HEK293 (cell line): ENCODE measurements around the gene MTHFD1L.

Experiments used
- CTCF ChIA-PET: fragments of 350-600 bp; formaldehyde crosslinking; extraction: SDS; loops from one replicate; lab custom pipeline; 2021; ENCODE audit warnings: antibody characterized with exemption; lab: Yijun Ruan, JAX
- POLR2A ChIA-PET: fragments of 300-600 bp; formaldehyde crosslinking; extraction: SDS; loops from one replicate; lab custom pipeline; 2020; ENCODE audit warnings: antibody characterized with exemption, inconsistent platforms; lab: Yijun Ruan, JAX
- H3K27ac ChIP-seq: fragments of 200-500 bp; sonication (Bioruptor generic); 2 replicates; pipeline ENCODE4 v1.5.1; 2014; ENCODE audit warnings: low read depth, low read length, control low read depth, inconsistent platforms; ENCODE audit errors: extremely low read depth
- H3K36me3 ChIP-seq, 2 experiments: fragments of 200-500 bp in 1 of 2; sonication (Bioruptor generic) in 1 of 2; 1 replicate in 1 of 2; 2 replicates in 1 of 2; pipeline ENCODE4 v1.5.1; 2014 to 2017; ENCODE audit warnings: inconsistent platforms in 2 of 2, low read length in 2 of 2; ENCODE audit not compliant: control insufficient read depth in 2 of 2, insufficient read depth in 1 of 2
- H3K4me1 ChIP-seq: fragments of 200-500 bp; sonication (Bioruptor generic); 2 replicates; pipeline ENCODE4 v1.5.1; 2014; ENCODE audit warnings: mild to moderate bottlenecking, low read length, inconsistent platforms; ENCODE audit not compliant: control insufficient read depth, insufficient read depth
- H3K4me3 ChIP-seq: 2 replicates; pipeline ENCODE4 v1.5.1; 2011; ENCODE audit warnings: low read depth, mild to moderate bottlenecking, control low read depth, low read length, moderate library complexity
- H3K9me3 ChIP-seq: fragments of 200-500 bp; sonication (Bioruptor generic); 2 replicates; pipeline ENCODE4 v1.5.1; 2014; ENCODE audit warnings: low read depth, low read length, inconsistent platforms; ENCODE audit not compliant: control insufficient read depth, insufficient read depth
- BCL11A ChIP-seq: fragments of 450-650 bp; formaldehyde crosslinking; IDR thresholded peaks from 2 replicates; pipeline ENCODE4 v1.5.1; 2016; ENCODE audit warnings: low read depth, missing biosample characterization, missing genetic modification characterization
- GLIS2 ChIP-seq: fragments of 450-650 bp; formaldehyde crosslinking; IDR thresholded peaks from 2 replicates; pipeline ENCODE4 v1.5.1; 2016; ENCODE audit warnings: missing biosample characterization, missing genetic modification characterization
- KLF1 ChIP-seq: fragments of 450-650 bp; formaldehyde crosslinking; IDR thresholded peaks from 2 replicates; pipeline ENCODE4 v1.5.1; 2016; ENCODE audit warnings: missing biosample characterization, missing genetic modification characterization
- MEIS1 ChIP-seq: sonication (generic); formaldehyde crosslinking; IDR thresholded peaks from 2 replicates; pipeline ENCODE4 v1.8.1; 2022; ENCODE audit warnings: missing genetic modification reagents, mild to moderate bottlenecking, borderline replicate concordance
- OVOL3 ChIP-seq: fragments of 450-650 bp; formaldehyde crosslinking; IDR thresholded peaks from 2 replicates; pipeline ENCODE4 v1.5.1; 2016; ENCODE audit warnings: missing biosample characterization, missing genetic modification characterization
- PRDM10 ChIP-seq: fragments of 450-650 bp; formaldehyde crosslinking; IDR thresholded peaks from 2 replicates; pipeline ENCODE4 v1.5.1; 2016; ENCODE audit warnings: missing biosample characterization, missing genetic modification characterization
- WT1 ChIP-seq: fragments of 450-650 bp; formaldehyde crosslinking; IDR thresholded peaks from 2 replicates; pipeline ENCODE4 v1.5.1; 2016; ENCODE audit warnings: missing biosample characterization, missing genetic modification characterization
- ZBTB48 ChIP-seq: fragments of 450-650 bp; formaldehyde crosslinking; IDR thresholded peaks from 2 replicates; pipeline ENCODE4 v1.5.1; 2016; ENCODE audit warnings: missing biosample characterization, missing genetic modification characterization
- ZNF174 ChIP-seq: fragments of 450-650 bp; formaldehyde crosslinking; IDR thresholded peaks from 2 replicates; pipeline ENCODE4 v1.5.0; 2017; ENCODE audit warnings: missing biosample characterization, mild to moderate bottlenecking, missing genetic modification characterization
- ZNF211 ChIP-seq: fragments of 450-650 bp; formaldehyde crosslinking; IDR thresholded peaks from 2 replicates; pipeline ENCODE4 v1.5.1; 2016; ENCODE audit warnings: low read depth, missing biosample characterization, missing genetic modification characterization
- ZNF354C ChIP-seq: fragments of 450-650 bp; formaldehyde crosslinking; IDR thresholded peaks from 2 replicates; pipeline ENCODE4 v1.5.1; 2016; ENCODE audit warnings: missing biosample characterization, missing genetic modification characterization, low read depth, borderline replicate concordance
- ZNF404 ChIP-seq: fragments of 450-650 bp; formaldehyde crosslinking; IDR thresholded peaks from 2 replicates; pipeline ENCODE4 v1.5.1; 2017; ENCODE audit warnings: missing biosample characterization, missing genetic modification characterization
- ZNF423 ChIP-seq: fragments of 450-650 bp; formaldehyde crosslinking; IDR thresholded peaks from 2 replicates; pipeline ENCODE4 v1.5.1; 2016; ENCODE audit warnings: missing biosample characterization, missing genetic modification characterization
- ZNF473 ChIP-seq: fragments of 450-650 bp; formaldehyde crosslinking; IDR thresholded peaks from 2 replicates; pipeline ENCODE4 v1.5.1; 2017; ENCODE audit warnings: missing biosample characterization, missing genetic modification characterization
- ZNF544 ChIP-seq: fragments of 450-650 bp; formaldehyde crosslinking; IDR thresholded peaks from 2 replicates; pipeline ENCODE4 v1.5.0; 2017; ENCODE audit warnings: missing biosample characterization, missing genetic modification characterization
- ZSCAN23 ChIP-seq: fragments of 450-650 bp; formaldehyde crosslinking; IDR thresholded peaks from 2 replicates; pipeline ENCODE4 v1.5.1; 2016; ENCODE audit warnings: missing biosample characterization, missing genetic modification characterization
- TF ChIP-seq, protein P1 (sequence below): fragments of 450-650 bp; formaldehyde crosslinking; IDR thresholded peaks from 2 replicates; pipeline ENCODE4 v1.5.1; 2017; ENCODE audit warnings: missing biosample characterization, mild to moderate bottlenecking, missing genetic modification characterization, moderate library complexity
- TF ChIP-seq, protein P2 (sequence below): fragments of 450-650 bp; formaldehyde crosslinking; IDR thresholded peaks from 2 replicates; pipeline ENCODE4 v1.5.1; 2017; ENCODE audit warnings: missing biosample characterization, missing genetic modification characterization

Gene MTHFD1L

GRCh38 chr6:151018046-151018445 is 152.5 kb downstream of the MTHFD1L start:
- Histone ChIP-seq H3K36me3 (peaks cover 0 to 19% of the 10 kb centered on the region in 2 experiments; a peak in 2 of 3 replicates), H3K4me3 (no peak overlapping the region), H3K4me1 (no peaks in the 10 kb centered on the region), H3K9me3 (no peaks in the 10 kb centered on the region), H3K27ac (no peak overlapping the region)
- ChIA-PET POLR2A (interaction anchor here (0.6 kb wide), 1 partner anchor 310 kb away, joined by 3 read pairs; no protein-coding TSS in a partner anchor), CTCF (interaction anchor here (0.7 to 24.7 kb wide), 7 partner anchors 10 to 311 kb away, joined by 3 to 512 read pairs (median 3); no protein-coding TSS in a partner anchor)
- TF ChIP-seq ZNF544 (tag by site-specific recombination) = no peak
- no peak for TF ChIP-seq WT1 (tag by site-specific recombination)
- TF ChIP-seq ZNF174 (tag by site-specific recombination) = no peak
- TF ChIP-seq ZNF473 (tag by site-specific recombination) = no peak
- TF ChIP-seq ZNF404 (tag by site-specific recombination) = no peak
- TF ChIP-seq ZSCAN23 (tag by site-specific recombination) = no peak

DNA sequence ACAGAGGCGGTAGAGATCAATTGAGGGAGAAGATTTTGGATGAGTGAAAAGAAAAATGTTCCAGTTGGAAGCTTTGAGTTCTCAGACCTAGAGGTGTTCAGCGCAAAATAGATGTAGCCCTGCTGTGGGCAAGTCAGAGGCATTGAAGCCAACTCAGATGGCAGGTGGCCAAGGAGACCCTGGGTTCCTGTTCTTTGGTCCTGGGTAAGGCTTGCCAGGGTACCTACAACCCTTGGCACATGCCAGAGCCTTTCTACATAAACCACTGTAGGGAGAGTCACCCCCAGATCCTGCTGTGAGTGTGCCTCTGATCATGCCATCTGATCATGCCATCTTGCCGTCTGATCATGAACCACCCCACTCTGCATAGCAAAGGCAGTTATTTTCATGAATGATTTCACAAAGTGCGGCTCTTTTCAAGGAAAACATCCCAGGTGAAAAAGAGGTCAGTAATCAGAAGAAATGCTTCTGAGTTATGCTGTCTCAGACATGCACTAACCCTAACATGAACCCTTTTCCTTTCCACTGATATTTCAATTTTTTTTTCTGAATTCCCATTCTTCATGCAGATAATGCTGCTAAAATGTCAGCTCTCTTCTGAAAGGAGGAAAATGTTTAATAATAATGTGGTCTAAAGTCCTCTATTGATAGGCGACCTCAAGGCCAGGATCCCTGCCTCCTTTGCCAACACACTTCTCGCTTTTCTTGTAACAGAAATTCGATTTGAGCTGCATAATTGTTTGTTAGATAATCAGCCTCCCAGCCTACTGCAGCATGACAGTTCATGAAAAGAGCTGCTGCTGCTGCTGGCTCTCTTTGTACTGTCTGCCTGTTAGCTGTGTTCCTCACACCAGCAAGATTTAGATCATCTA is 153.6 kb downstream of the MTHFD1L start:
- CTCF ChIA-PET = interaction anchor here (0.7 to 24.7 kb wide), 2 partner anchors 127 to 310 kb away, joined by 3 to 512 read pairs; no protein-coding TSS in a partner anchor
- peaks cover 0 to 19% of the 10 kb centered on the region in 2 experiments; a peak in 2 of 3 replicates for H3K36me3 ChIP-seq

More for the DNA sequence above, 153.6 kb downstream of the MTHFD1L start:
- Histone ChIP-seq H3K4me1 (no peaks in the 10 kb centered on the region), H3K4me3 (no peak overlapping the region), H3K9me3 (no peaks in the 10 kb centered on the region), H3K27ac (no peak overlapping the region)
- no peak for TF ChIP-seq ZNF211 (tag by site-specific recombination)
- TF ChIP-seq KLF1 (tag by site-specific recombination) = no peak
- no peak for TF ChIP-seq BCL11A (tag by site-specific recombination)
- no peak for TF ChIP-seq OVOL3 (tag by site-specific recombination)
- TF ChIP-seq ZNF423 = no peak
- no peak for TF ChIP-seq GLIS2
- no peak for TF ChIP-seq MEIS1 (CRISPR knock-in tag)
- TF ChIP-seq, protein P1, sequence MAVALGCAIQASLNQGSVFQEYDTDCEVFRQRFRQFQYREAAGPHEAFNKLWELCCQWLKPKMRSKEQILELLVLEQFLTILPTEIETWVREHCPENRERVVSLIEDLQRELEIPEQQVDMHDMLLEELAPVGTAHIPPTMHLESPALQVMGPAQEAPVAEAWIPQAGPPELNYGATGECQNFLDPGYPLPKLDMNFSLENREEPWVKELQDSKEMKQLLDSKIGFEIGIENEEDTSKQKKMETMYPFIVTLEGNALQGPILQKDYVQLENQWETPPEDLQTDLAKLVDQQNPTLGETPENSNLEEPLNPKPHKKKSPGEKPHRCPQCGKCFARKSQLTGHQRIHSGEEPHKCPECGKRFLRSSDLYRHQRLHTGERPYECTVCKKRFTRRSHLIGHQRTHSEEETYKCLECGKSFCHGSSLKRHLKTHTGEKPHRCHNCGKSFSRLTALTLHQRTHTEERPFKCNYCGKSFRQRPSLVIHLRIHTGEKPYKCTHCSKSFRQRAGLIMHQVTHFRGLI (tag by site-specific recombination) = no peak
- TF ChIP-seq ZBTB48 (tag by site-specific recombination) = no peak
- TF ChIP-seq ZNF354C (tag by site-specific recombination) = no peak
- no peak for TF ChIP-seq PRDM10
- TF ChIP-seq, protein P2, sequence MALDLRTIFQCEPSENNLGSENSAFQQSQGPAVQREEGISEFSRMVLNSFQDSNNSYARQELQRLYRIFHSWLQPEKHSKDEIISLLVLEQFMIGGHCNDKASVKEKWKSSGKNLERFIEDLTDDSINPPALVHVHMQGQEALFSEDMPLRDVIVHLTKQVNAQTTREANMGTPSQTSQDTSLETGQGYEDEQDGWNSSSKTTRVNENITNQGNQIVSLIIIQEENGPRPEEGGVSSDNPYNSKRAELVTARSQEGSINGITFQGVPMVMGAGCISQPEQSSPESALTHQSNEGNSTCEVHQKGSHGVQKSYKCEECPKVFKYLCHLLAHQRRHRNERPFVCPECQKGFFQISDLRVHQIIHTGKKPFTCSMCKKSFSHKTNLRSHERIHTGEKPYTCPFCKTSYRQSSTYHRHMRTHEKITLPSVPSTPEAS = no peak
- POLR2A ChIA-PET = no interaction called here
